Naive thymus-derived CD8-positive, alpha-beta T cell (primary cell): Measurements from ENCODE around the gene SLC5A6. TPM values are rescaled to one million over a fixed set of nuclear protein-coding genes. Genes with fewer than 3 reads are reported as not detected.
"Not testable (repeated sequence)": the region's sequence is repeated elsewhere in the genome, so short reads cannot be mapped to it uniquely, and the experiment has no call there.

Experiments
- ATAC-seq, 2 donors: fragments of 150-1000 bp; cut with Tn5 transposase in 1 of 2; sonication (Bioruptor Pico), chemical (Tn5 transposase) in 1 of 2; 1 replicate in 1 of 2; 2 replicates in 1 of 2; pipeline ENCODE4 v1.10.0; 2021; ENCODE audit warnings: mild to moderate bottlenecking in 2 of 2, moderate library complexity in 2 of 2
- POLR2A ChIA-PET: fragments of 350-600 bp; sonication (Branson Sonifier 250); formaldehyde crosslinking; loops from one replicate; lab custom pipeline; 2021; ENCODE audit warnings: antibody characterized with exemption; lab: Charles Lee
- DNase-seq, 10 donors: peaks; one replicate each; pipeline versions ENCODE4 v3.0.0 to v3.0.0-alpha.2; 2020 to 2022
- H3K27ac Mint-ChIP-seq, 10 donors: one replicate each; pipeline ENCODE4 v1.8.0; 2020 to 2022; ENCODE audit warnings: mild to moderate bottlenecking in 10 of 10, mixed read lengths in 10 of 10, moderate library complexity in 4 of 10, inconsistent platforms in 1 of 10
- H3K27me3 Mint-ChIP-seq, 5 donors: one replicate each; pipeline ENCODE4 v1.8.0; 2021 to 2022; ENCODE audit warnings: mixed read lengths in 5 of 5
- H3K36me3 Mint-ChIP-seq, 3 donors: one replicate each; pipeline ENCODE4 v1.8.0; 2020 to 2022; ENCODE audit warnings: mixed read lengths in 3 of 3, mild to moderate bottlenecking in 2 of 3, inconsistent platforms in 1 of 3
- H3K4me1 Mint-ChIP-seq, 4 donors: one replicate each; pipeline ENCODE4 v1.8.0; 2021 to 2022; ENCODE audit warnings: mixed read lengths in 4 of 4
- H3K4me3 Mint-ChIP-seq, 10 donors: one replicate each; pipeline ENCODE4 v1.8.0; 2020 to 2022; ENCODE audit warnings: mild to moderate bottlenecking in 10 of 10, mixed read lengths in 10 of 10, moderate library complexity in 6 of 10, inconsistent platforms in 1 of 10
- H3K9me3 Mint-ChIP-seq, 9 donors: one replicate each; pipeline ENCODE4 v1.8.0; 2020 to 2022; ENCODE audit warnings: mixed read lengths in 9 of 9, mild to moderate bottlenecking in 3 of 9, inconsistent platforms in 1 of 9, moderate library complexity in 1 of 9
- polyA plus RNA-seq, 3 donors: library from polyadenylated mRNA; unstranded; fragments of 300-500 nt; fragmentation: Illumina TruSeq; gene quantifications; one replicate each; pipeline ENCODE4 v1.2.3, GENCODE V29; 2021
- total RNA-seq, 8 experiments: library from RNA in 2 of 8; stranded (reverse) in 2 of 8; gene quantifications; one replicate each; pipeline ENCODE4 v1.2.3 and lab custom pipeline; 2021 to 2026

Gene SLC5A6
- total and polyA plus RNA-seq, 5 experiments from 2014 or later, result 14.3 to 39.5 (median 17.8) TPM

GRCh38 chr2:27199241-27199640 is 12.8 kb downstream of the SLC5A6 start:
- Mint-ChIP-seq H3K4me3 (no peak overlapping the region), H3K27me3 (no peaks in the 10 kb centered on the region), H3K9me3 (no peaks in the 10 kb centered on the region), H3K36me3 (peaks cover 0 to 47% (median 0%) of the 10 kb centered on the region in 3 donors), H3K27ac (peak overlapping the region in 4 of 10 donors; percentile 4 to 78 (median 50)), H3K4me1 (peaks cover 0 to 2% (median 0%) of the 10 kb centered on the region in 4 donors)
- POLR2A ChIA-PET, result no interaction called here
- ATAC-seq, result peak in 1 of 2 donors; percentile 18
- no peak for DNase-seq

GRCh38 chr2:27198627-27199026 is 13.4 kb downstream of the SLC5A6 start:
- ATAC-seq (no peak), DNase-seq (no peak)
- Mint-ChIP-seq H3K27ac (peak overlapping the region in 4 of 10 donors; percentile 75 to 88 (median 82)), H3K4me1 (peaks cover 0 to 2% (median 0%) of the 10 kb centered on the region in 4 donors), H3K4me3 (no peak overlapping the region), H3K36me3 (peaks cover 0 to 42% (median 0%) of the 10 kb centered on the region in 3 donors), H3K27me3 (no peaks in the 10 kb centered on the region), H3K9me3 (no peaks in the 10 kb centered on the region)
- POLR2A ChIA-PET, result no interaction called here

GRCh38 chr2:27198068-27198467 is 14.0 kb downstream of the SLC5A6 start:
- H3K27me3 Mint-ChIP-seq, POLR2A ChIA-PET, DNase-seq, H3K4me1 Mint-ChIP-seq, H3K4me3 Mint-ChIP-seq, H3K9me3 Mint-ChIP-seq, ATAC-seq: not testable (repeated sequence)
- Mint-ChIP-seq H3K36me3 (peaks cover 0 to 37% (median 0%) of the 10 kb centered on the region in 3 donors), H3K27ac (peak overlapping the region in 1 of 10 donors; percentile 78)

- ATAC-seq, DNase-seq, H3K27ac Mint-ChIP-seq, H3K4me1 Mint-ChIP-seq, H3K4me3 Mint-ChIP-seq, H3K9me3 Mint-ChIP-seq, H3K27me3 Mint-ChIP-seq, POLR2A ChIA-PET: not testable (repeated sequence)
- peaks cover 0 to 19% (median 0%) of the 10 kb centered on the region in 3 donors for H3K36me3 Mint-ChIP-seq
These were observed 16.3 kb downstream of the SLC5A6 start for GRCh38 chr2:27195799-27196198.

GRCh38 chr2:27194538-27195354 is 17.3 kb downstream of the SLC5A6 start:
- Mint-ChIP-seq H3K9me3 (no peaks in the 10 kb centered on the region), H3K4me3 (no peak overlapping the region), H3K4me1 (peaks cover 0 to 2% (median 0%) of the 10 kb centered on the region in 4 donors), H3K27me3 (peaks cover 0 to 4% (median 0%) of the 10 kb centered on the region in 5 donors), H3K36me3 (peaks cover 0 to 11% (median 0%) of the 10 kb centered on the region in 3 donors), H3K27ac (no peak overlapping the region)
- DNase-seq (no peak), ATAC-seq (no peak)
- POLR2A ChIA-PET, result no interaction called here

- H3K9me3 Mint-ChIP-seq, result no peaks in the 10 kb centered on the region
- H3K36me3 Mint-ChIP-seq, result no peaks in the 10 kb centered on the region
- no peaks in the 10 kb centered on the region for H3K4me1 Mint-ChIP-seq
- peak; percentile 92 to 94 for ATAC-seq
- DNase-seq, result peak in 6 of 10 donors; percentile 16 to 62 (median 48)
- peaks cover 0 to 8% (median 2%) of the 10 kb centered on the region in 5 donors for H3K27me3 Mint-ChIP-seq
- H3K27ac Mint-ChIP-seq, result no peak overlapping the region
- POLR2A ChIA-PET, result interaction anchor here (1.0 kb wide), 1 partner anchor 229 kb away, joined by 3 read pairs; no protein-coding TSS in a partner anchor
- H3K4me3 Mint-ChIP-seq, result no peak overlapping the region
These were observed 20.8 kb downstream of the SLC5A6 start for GRCh38 chr2:27191070-27191829.

- POLR2A ChIA-PET, result no interaction called here
- no peak overlapping the region for H3K4me3 Mint-ChIP-seq
- no peaks in the 10 kb centered on the region for H3K9me3 Mint-ChIP-seq
- H3K36me3 Mint-ChIP-seq, result no peaks in the 10 kb centered on the region
- H3K27me3 Mint-ChIP-seq, result peaks cover 0 to 8% (median 2%) of the 10 kb centered on the region in 5 donors
- H3K4me1 Mint-ChIP-seq, result no peaks in the 10 kb centered on the region
- H3K27ac Mint-ChIP-seq, result no peak overlapping the region
- no peak for ATAC-seq
- no peak for DNase-seq
These were observed 22.1 kb downstream of the SLC5A6 start for GRCh38 chr2:27189989-27190388.

- H3K4me1 Mint-ChIP-seq, result no peaks in the 10 kb centered on the region
- DNase-seq, result no peak
- POLR2A ChIA-PET, result no interaction called here
- no peak overlapping the region for H3K4me3 Mint-ChIP-seq
- H3K27me3 Mint-ChIP-seq, result peaks cover 4 to 16% (median 10%) of the 10 kb centered on the region in 5 donors
- H3K27ac Mint-ChIP-seq, result no peak overlapping the region
- no peaks in the 10 kb centered on the region for H3K9me3 Mint-ChIP-seq
- H3K36me3 Mint-ChIP-seq, result no peaks in the 10 kb centered on the region
- no peak for ATAC-seq
These were observed 25.3 kb downstream of the SLC5A6 start for GRCh38 chr2:27186613-27187345.

- peaks cover 4 to 25% (median 23%) of the 10 kb centered on the region in 5 donors for H3K27me3 Mint-ChIP-seq
- H3K9me3 Mint-ChIP-seq, result no peaks in the 10 kb centered on the region
- no peaks in the 10 kb centered on the region for H3K36me3 Mint-ChIP-seq
- no peaks in the 10 kb centered on the region for H3K4me1 Mint-ChIP-seq
- DNase-seq (no peak), ATAC-seq (no peak)
- H3K27ac Mint-ChIP-seq, result peak overlapping the region in 2 of 10 donors; percentile 62 to 65
- no peak overlapping the region for H3K4me3 Mint-ChIP-seq
- POLR2A ChIA-PET, result no interaction called here
These were observed 26.6 kb downstream of the SLC5A6 start for GRCh38 chr2:27185331-27186026.

GRCh38 chr2:27184115-27184514 is 28.0 kb downstream of the SLC5A6 start:
- POLR2A ChIA-PET, result no interaction called here
- DNase-seq, result no peak
- H3K27me3 Mint-ChIP-seq, result peaks cover 12 to 34% (median 26%) of the 10 kb centered on the region in 5 donors
- no peaks in the 10 kb centered on the region for H3K4me1 Mint-ChIP-seq
- no peak overlapping the region for H3K27ac Mint-ChIP-seq
- H3K9me3 Mint-ChIP-seq, result no peaks in the 10 kb centered on the region
- H3K4me3 Mint-ChIP-seq, result no peak overlapping the region
- H3K36me3 Mint-ChIP-seq, result no peaks in the 10 kb centered on the region
- ATAC-seq, result no peak

GRCh38 chr2:27182346-27182745 is 29.7 kb downstream of the SLC5A6 start:
- Mint-ChIP-seq H3K4me3 (no peak overlapping the region), H3K4me1 (no peaks in the 10 kb centered on the region), H3K27ac (no peak overlapping the region), H3K36me3 (no peaks in the 10 kb centered on the region), H3K27me3 (peaks cover 16 to 42% (median 26%) of the 10 kb centered on the region in 5 donors), H3K9me3 (no peaks in the 10 kb centered on the region)
- no peak for ATAC-seq
- POLR2A ChIA-PET, result no interaction called here
- DNase-seq, result no peak
